HCT116 (cell line): ENCODE data around the gene MYO3B. TPM values are rescaled to one million over a fixed set of nuclear protein-coding genes. Genes with fewer than 3 reads are reported as not detected.

Experiments used
- ATAC-seq: fragments of 200-7000 bp; cut with Tn5 transposase; 2 replicates; pipeline ENCODE4 v1.9.1; 2020; ENCODE audit warnings: mild to moderate bottlenecking, moderate library complexity
- BruUV-seq: library from RNA; stranded (reverse); fragments of 400-500 nt; replicated peaks from 2 replicates; lab custom pipeline; 2021; lab: Mats Ljungman, UMichigan
- CTCF ChIA-PET: fragments of 300-600 bp; sonication (Branson Sonifier 250); formaldehyde crosslinking; loops from one replicate; lab custom pipeline; 2021; ENCODE audit warnings: antibody characterized with exemption; lab: Charles Lee
- POLR2A ChIA-PET: fragments of 300-600, 350-600 bp; sonication (Branson Sonifier 250); formaldehyde crosslinking; loops from one replicate; lab custom pipeline; 2021; ENCODE audit warnings: antibody characterized with exemption; lab: Charles Lee
- RAD21 ChIA-PET, 2 experiments: fragments of 300-600 bp; sonication (Branson Sonifier 250); formaldehyde crosslinking; loops; one replicate each; lab custom pipeline; 2023; ENCODE audit warnings: low total read pairs in 2 of 2; ENCODE audit not compliant: uncharacterized antibody in 2 of 2, unreplicated experiment in 2 of 2, low non-redundant PET in 1 of 2; lab: Charles Lee
- DNase-seq: peaks from one replicate; pipeline ENCODE4 v3.0.0-alpha.2; 2010; ENCODE audit warnings: low read depth, low spot score
- H2AFZ ChIP-seq: fragments of 200-600 bp; shearing (Covaris generic), sonication (generic); 2 replicates; pipeline ENCODE4 v1.6.1; 2017; ENCODE audit warnings: low read depth, mixed run types, mixed read lengths, antibody characterized with exemption, low read length; ENCODE audit not compliant: poor library complexity, severe bottlenecking
- H3K27ac ChIP-seq: 2 replicates; pipeline ENCODE4 v1.5.1; 2012; ENCODE audit warnings: low read depth, low read length
- H3K27me3 ChIP-seq: fragments of 200-600 bp; sonication (generic); 2 replicates; pipeline ENCODE4 v1.6.1; 2016; ENCODE audit warnings: mixed run types, low read length, mixed read lengths; ENCODE audit not compliant: insufficient read depth
- H3K36me3 ChIP-seq, 2 experiments: fragments of 200-500 bp in 1 of 2; fragments of 200-600 bp in 1 of 2; sonication (Bioruptor generic) in 1 of 2; sonication (generic) in 1 of 2; 2 replicates each; pipeline versions ENCODE4 v1.5.1 to v1.6.1; 2014 to 2016; ENCODE audit warnings: low read length in 2 of 2, inconsistent platforms in 1 of 2, mixed read lengths in 1 of 2, mixed run types in 1 of 2; ENCODE audit not compliant: insufficient read depth in 2 of 2, control insufficient read depth in 1 of 2
- H3K4me1 ChIP-seq, 2 experiments: fragments of 200-600 bp in 1 of 2; sonication (generic) in 1 of 2; 2 replicates each; pipeline versions ENCODE4 v1.5.1 to v1.6.1; 2012 to 2017; ENCODE audit warnings: low read length in 2 of 2, inconsistent platforms in 1 of 2, mild to moderate bottlenecking in 1 of 2, mixed read lengths in 1 of 2, mixed run types in 1 of 2, moderate library complexity in 1 of 2; ENCODE audit not compliant: insufficient read depth in 2 of 2, control insufficient read depth in 1 of 2
- H3K4me2 ChIP-seq: fragments of 200-600 bp; sonication (generic); 2 replicates; pipeline ENCODE4 v1.6.1; 2017; ENCODE audit warnings: mixed run types, low read length, mixed read lengths
- H3K4me3 ChIP-seq, 2 experiments: fragments of 200-600 bp in 1 of 2; sonication (generic) in 1 of 2; replicated peaks in 1 of 2; 2 replicates each; pipeline ENCODE4 v1.5.1; 2011 to 2016; ENCODE audit warnings: low read length in 2 of 2, control low read depth in 1 of 2, low read depth in 1 of 2, mild to moderate bottlenecking in 1 of 2, mixed read lengths in 1 of 2, mixed run types in 1 of 2
- H3K79me2 ChIP-seq: fragments of 200-600 bp; sonication (generic); 2 replicates; pipeline ENCODE4 v1.6.1; 2017; ENCODE audit warnings: mild to moderate bottlenecking, mixed run types, low read length, moderate library complexity, mixed read lengths; ENCODE audit not compliant: insufficient read depth
- H3K9ac ChIP-seq: fragments of 200-600 bp; sonication (generic); 2 replicates; pipeline ENCODE4 v1.6.1; 2016; ENCODE audit warnings: low read length, mixed read lengths
- H3K9me2 ChIP-seq: fragments of 200-600 bp; sonication (generic), shearing (Covaris generic); 2 replicates; pipeline ENCODE4 v1.6.1; 2017; ENCODE audit warnings: mixed run types, mild to moderate bottlenecking, moderate library complexity; ENCODE audit not compliant: insufficient read depth
- H3K9me3 ChIP-seq, 2 experiments: fragments of 200-500 bp in 1 of 2; fragments of 200-600 bp in 1 of 2; sonication (Bioruptor generic) in 1 of 2; sonication (generic) in 1 of 2; 2 replicates each; pipeline ENCODE4 v1.6.1; 2014 to 2017; ENCODE audit warnings: low read length in 2 of 2, mixed read lengths in 2 of 2, inconsistent platforms in 1 of 2, low read depth in 1 of 2, mild to moderate bottlenecking in 1 of 2, mixed run types in 1 of 2, moderate library complexity in 1 of 2; ENCODE audit not compliant: control insufficient read depth in 1 of 2, insufficient read depth in 1 of 2
- H4K20me1 ChIP-seq: fragments of 200-600 bp; sonication (generic), shearing (Covaris generic); 2 replicates; pipeline ENCODE4 v1.6.1; 2017; ENCODE audit warnings: mixed run types, mild to moderate bottlenecking, moderate library complexity; ENCODE audit not compliant: insufficient read depth
- CBX3 ChIP-seq: IDR thresholded peaks from 2 replicates; pipeline ENCODE4 v1.6.1; 2012; ENCODE audit warnings: low read depth
- CTCF ChIP-seq, 3 experiments: fragments of 200-600 bp in 1 of 3; sonication (generic) in 1 of 3; IDR thresholded peaks in 2 of 3; conservative IDR thresholded peaks in 1 of 3; 2 replicates each; pipeline ENCODE4 v1.5.1; 2012 to 2017; ENCODE audit warnings: low read depth in 2 of 3, low read length in 2 of 3, antibody characterized with exemption in 1 of 3, borderline replicate concordance in 1 of 3, control low read depth in 1 of 3, mild to moderate bottlenecking in 1 of 3, mixed read lengths in 1 of 3, mixed run types in 1 of 3, moderate library complexity in 1 of 3; ENCODE audit not compliant: insufficient read depth in 1 of 3
- EZH2 ChIP-seq: fragments of 200-600 bp; sonication (generic); IDR thresholded peaks from 2 replicates; pipeline ENCODE4 v1.6.1; 2017; ENCODE audit warnings: antibody characterized with exemption, mixed run types
- FOSL1 ChIP-seq: IDR thresholded peaks from 2 replicates; pipeline ENCODE4 v1.6.1; 2012; ENCODE audit warnings: low read depth
- JUND ChIP-seq: IDR thresholded peaks from 2 replicates; pipeline ENCODE4 v1.6.1; 2012
- MAX ChIP-seq: IDR thresholded peaks from 2 replicates; pipeline ENCODE4 v1.6.1; 2012
- POLR2A ChIP-seq: IDR thresholded peaks from 2 replicates; pipeline ENCODE4 v1.7.0; 2011; ENCODE audit warnings: borderline replicate concordance; ENCODE audit not compliant: insufficient read depth, insufficient read length; ENCODE audit errors: extremely low read depth
- SIN3A ChIP-seq: IDR thresholded peaks from 2 replicates; pipeline ENCODE4 v1.6.1; 2012; ENCODE audit warnings: low read depth
- YY1 ChIP-seq: IDR thresholded peaks from 2 replicates; pipeline ENCODE4 v1.6.1; 2011; ENCODE audit warnings: low read length, low read depth, moderate library complexity, mild to moderate bottlenecking; ENCODE audit not compliant: insufficient replicate concordance; ENCODE audit errors: extremely low read depth
- intact Hi-C: fragments of 100-400 bp; cut with micrococcal nuclease; formaldehyde crosslinking; loops from 2 replicates; pipeline ENCODE4 v1.10.0; 2022
- total RNA-seq: library from RNA; stranded (reverse); gene quantifications from one replicate; pipeline ENCODE4 v1.2.1, GENCODE V29; 2021; ENCODE audit not compliant: unreplicated experiment
- TF ChIP-seq, protein P1 (sequence below): IDR thresholded peaks from 2 replicates; pipeline ENCODE4 v1.6.1; 2012

MYO3B gene
- total RNA-seq, 1 experiment from 2014 or later: not detected

DNA sequence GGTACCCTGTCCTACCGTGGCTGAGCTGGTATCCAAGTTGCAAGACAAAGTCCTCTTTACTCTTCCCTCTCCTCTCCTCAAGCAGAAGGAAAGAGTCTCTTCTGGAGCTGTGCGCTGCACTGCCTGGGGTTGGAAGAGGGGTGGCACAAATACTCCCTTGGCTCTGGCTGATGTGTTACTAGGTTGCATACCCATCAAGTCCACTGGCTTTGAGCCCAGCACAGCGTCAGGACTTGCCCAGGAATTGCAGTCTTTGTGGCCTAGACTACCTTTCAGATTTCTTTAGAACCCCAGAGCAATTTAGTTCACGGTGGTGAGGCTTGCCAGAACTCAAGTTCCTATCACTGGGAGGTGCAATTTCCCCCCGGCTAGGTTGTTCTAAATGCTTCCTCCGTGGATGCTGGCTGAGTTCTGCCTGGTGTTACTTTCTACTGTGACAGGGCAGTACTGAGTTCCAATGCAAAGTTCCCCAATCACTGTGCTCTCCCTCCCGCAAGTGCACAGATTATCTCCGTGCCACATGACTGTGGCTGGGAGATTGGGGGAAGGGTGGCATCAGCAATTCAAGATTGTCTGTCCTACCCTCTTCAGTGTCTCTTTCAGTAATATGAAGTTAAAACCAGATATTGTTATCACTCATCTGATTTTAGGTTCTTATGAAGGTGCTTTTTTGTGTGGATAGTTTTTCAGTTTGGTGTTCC, 13.4 kb downstream of the MYO3B start (continued):
- TF ChIP-seq CTCF (IDR thresholded peaks at IDR 0.05 in 2 of 3, conservative IDR thresholded peaks at IDR 0.05 in 1 of 3; ENCODE audit: borderline replicate concordance in 1 of 3, insufficient read depth in 1 of 3, low read depth in 2 of 3, low read length in 2 of 3): no peak

GRCh38 chr2:170196963-170197362, 19.0 kb downstream of the MYO3B start:
- H3K4me1 ChIP-seq: no peaks in the 10 kb centered on the region
- no peaks in the 10 kb centered on the region for H3K27me3 ChIP-seq
- CTCF ChIA-PET: no interaction called here
- H3K79me2 ChIP-seq: no peaks in the 10 kb centered on the region
- POLR2A ChIA-PET: no interaction called here
- ATAC-seq (no peak), DNase-seq (no peak)
- H3K27ac ChIP-seq: no peak overlapping the region
- H3K4me2 ChIP-seq: no peak overlapping the region
- no peaks in the 10 kb centered on the region for H3K36me3 ChIP-seq
- no peak overlapping the region for H3K9ac ChIP-seq
- H2AFZ ChIP-seq: no peak overlapping the region
- H3K9me3 ChIP-seq: no peaks in the 10 kb centered on the region
- no peak overlapping the region for H3K4me3 ChIP-seq
- RAD21 ChIA-PET: no interaction called here
- intact Hi-C loops: no loop called here
- no peaks in the 10 kb centered on the region for H4K20me1 ChIP-seq
- H3K9me2 ChIP-seq: 0 out of 2 replicates have a peak, but pooled peaks cover 3% of the 10 kb centered on the region
- BruUV-seq: no TSS peak
- no peak for TF ChIP-seq SIN3A
- no peak for TF ChIP-seq POLR2A
- TF ChIP-seq JUND: no peak
- TF ChIP-seq EZH2: no peak
- no peak for TF ChIP-seq FOSL1
- TF ChIP-seq YY1: no peak
- TF ChIP-seq, protein P1, sequence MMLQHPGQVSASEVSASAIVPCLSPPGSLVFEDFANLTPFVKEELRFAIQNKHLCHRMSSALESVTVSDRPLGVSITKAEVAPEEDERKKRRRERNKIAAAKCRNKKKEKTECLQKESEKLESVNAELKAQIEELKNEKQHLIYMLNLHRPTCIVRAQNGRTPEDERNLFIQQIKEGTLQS: no peak
- no peak for TF ChIP-seq MAX
- TF ChIP-seq CBX3: no peak
